PC-9 (cell line): Measurements from ENCODE around the gene PLSCR2.
"Not testable (repeated sequence)": the region's sequence is repeated elsewhere in the genome, so short reads cannot be mapped to it uniquely, and the experiment has no call there.

Experiments used
- CTCF ChIP-seq: fragments of 200-600 bp; sonication (generic); conservative IDR thresholded peaks from 2 replicates; pipeline ENCODE4 v1.6.1; 2017; ENCODE audit warnings: mixed run types, antibody characterized with exemption, mild to moderate bottlenecking, moderate library complexity
- EZH2 ChIP-seq: fragments of 200-600 bp; sonication (generic); IDR thresholded peaks from 2 replicates; pipeline ENCODE4 v1.8.0; 2017; ENCODE audit warnings: antibody characterized with exemption, low read depth

- not testable (repeated sequence) for TF ChIP-seq CTCF, EZH2
Observed at GRCh38 chr3:146497145-146497843, 27.9 kb upstream of the PLSCR2 start.
